ENCODE results near the gene MYH7B.

- no peak for TF ChIP-seq CTCF (IDR thresholded peaks at IDR 0.05)
- no peak for TF ChIP-seq POLR2A (IDR thresholded peaks at IDR 0.05)
These were observed 27.6 kb downstream of the MYH7B start for GRCh38 chr20:34983089-34983820.
